HG02885 (cell line): Measurements from ENCODE around the gene ASPSCR1.
"Not testable (repeated sequence)": the region's sequence is repeated elsewhere in the genome, so short reads cannot be mapped to it uniquely, and the experiment has no call there.

ENCODE experiments used
- ATAC-seq: cut with Tn5 transposase; IDR thresholded peaks from one replicate; pipeline ENCODE4 v1.9.1; 2021; ENCODE audit warnings: mild to moderate bottlenecking; ENCODE audit not compliant: unreplicated experiment, poor library complexity

The ASPSCR1 gene

DNA sequence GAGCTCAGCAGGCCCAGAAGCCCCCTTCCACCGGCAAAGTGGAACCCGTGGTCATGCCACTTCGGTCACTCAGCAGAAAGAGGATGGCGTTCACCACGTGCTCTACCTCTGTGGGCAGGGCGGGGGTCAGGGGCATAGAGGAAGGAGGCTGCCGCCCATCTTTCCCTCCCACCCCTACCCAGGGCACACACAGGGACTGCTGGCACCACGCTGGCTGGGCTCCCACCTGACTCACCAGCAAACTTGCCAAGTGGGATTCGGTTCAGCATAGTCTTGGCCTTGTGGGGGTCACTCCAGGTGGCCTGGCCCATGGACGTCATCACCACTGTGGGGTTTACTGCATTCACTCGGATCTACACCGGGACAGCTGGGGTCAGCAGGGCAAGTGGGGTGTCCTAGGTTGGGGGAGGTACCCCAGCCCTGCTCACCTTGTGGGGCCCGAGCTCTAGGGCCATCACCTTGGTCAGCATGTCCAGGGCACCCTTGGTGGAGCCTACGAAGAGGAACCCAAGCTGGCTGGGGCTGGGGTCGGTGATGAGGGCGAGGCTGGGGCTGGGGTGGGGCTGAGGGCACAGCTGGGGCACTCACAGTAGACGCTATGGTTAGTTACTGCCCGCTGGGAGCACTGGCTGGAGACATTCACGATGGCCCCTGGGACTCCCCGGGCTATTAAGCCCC, 58.7 kb downstream of the ASPSCR1 start:
- no peak for ATAC-seq

DNA sequence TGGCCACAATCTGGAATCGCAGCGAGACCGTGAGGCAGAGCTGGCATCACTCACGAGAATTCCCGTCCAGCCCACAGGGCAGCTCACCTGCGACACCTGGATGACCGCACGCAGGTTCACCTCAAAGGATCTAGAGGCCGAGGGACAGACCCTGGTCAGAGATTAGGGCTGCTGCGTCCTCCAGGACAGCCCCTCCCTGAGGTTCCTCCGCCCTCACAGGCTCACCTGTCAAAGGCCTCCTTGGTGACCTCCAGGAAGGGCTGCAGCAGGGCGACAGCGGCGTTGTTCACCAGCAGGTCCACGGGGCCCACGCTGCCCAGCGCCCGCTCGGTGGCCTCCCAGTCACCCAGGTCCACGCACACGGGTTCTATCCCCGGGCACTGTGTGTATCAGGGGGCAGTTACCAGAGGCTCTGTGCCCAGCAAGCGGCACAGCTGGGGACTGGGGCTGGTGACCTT, 59.2 kb downstream of the ASPSCR1 start:
- peak; percentile 2 for ATAC-seq

DNA sequence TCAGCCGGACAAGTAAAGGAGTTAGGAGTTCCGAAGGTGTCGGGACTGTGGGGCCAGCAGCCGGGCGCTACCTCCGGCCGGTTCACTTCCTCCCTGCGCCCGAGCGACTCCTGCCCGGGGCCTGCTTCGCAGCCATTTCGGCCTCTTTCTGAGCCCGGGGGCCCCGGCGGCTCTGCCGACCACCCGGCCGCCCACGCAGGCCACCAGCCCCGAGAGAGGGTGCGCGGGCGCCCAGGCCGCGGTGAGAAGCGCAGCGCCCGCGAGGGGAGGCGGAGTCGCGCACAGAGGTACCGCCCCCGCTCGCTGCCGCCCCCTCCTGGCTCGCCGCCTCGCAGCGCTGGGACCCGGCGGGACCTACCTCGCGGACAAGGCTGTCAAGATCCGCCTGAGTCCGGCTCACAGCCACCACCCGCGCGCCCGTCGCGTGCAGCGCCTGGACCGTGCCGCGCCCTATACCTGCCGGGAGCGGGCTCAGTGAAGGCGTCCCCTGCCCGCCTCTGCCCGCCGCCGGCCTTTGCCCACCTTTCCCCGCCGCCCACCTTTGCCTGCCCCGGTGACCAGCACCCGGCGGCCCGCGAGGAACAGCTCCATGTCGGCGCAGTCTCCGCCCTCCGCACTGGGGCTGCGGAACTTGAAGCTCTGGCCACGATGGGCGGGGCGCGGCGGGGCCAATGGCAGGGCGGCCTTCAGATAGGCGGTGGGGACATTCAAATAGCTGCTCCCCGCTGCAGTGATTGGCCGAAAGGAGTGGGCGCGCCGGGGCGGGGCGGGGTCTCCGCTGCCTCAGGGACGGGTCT, 59.9 kb downstream of the ASPSCR1 start, which contains the start of gene DCXR:
Gene DCXR (minus strand): TSS at position 606 of the 797 bp plus-strand sequence. CDS start 15 bp downstream, at position 591.
- peak; percentile 87 for ATAC-seq

DNA sequence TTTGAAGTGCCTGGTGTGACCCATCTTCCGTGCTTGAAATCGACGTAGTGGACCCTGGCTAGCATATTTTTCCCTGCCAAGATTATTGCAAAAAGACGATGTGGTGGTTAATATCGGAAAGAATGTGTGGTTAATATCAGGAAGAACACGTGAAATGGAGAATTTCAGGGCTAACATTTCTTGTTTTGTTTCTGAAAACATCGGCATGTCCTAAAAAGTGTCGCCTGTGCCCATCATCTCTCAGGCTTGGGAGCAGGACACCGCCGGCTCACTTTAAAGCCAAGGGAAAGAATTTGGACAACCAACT, 60.4 kb downstream of the ASPSCR1 start:
- ATAC-seq = no peak

DNA sequence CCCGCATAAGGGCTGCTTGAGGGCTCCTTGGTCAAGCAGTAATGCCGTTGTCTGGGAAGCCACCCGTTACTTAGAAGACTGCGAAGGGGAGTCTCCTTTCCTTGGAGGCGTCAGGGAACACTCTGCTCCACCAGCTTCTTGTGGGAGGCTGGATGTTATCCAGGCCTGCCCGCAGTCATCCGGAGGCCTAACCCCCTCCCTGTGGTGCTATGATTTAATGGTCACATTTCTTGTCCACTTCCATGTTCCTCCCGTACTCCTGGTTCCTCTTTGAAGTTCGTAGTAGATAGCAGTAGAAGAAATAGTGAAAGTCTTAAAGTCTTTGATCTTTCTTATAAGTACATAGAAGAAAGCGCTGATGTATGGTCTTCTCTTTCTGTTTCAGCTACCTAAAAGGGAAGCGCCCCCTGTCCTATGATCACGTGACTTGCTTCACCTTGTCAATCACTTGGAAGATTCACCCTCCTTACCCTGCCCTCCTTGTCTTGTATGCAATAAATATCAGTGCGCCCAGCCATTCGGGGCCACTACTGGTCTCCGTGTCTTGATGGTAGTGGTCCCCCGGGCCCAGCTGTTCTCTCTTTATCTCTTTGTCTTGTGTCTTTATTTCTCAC, 61.5 kb downstream of the ASPSCR1 start:
- not testable (repeated sequence) for ATAC-seq

DNA sequence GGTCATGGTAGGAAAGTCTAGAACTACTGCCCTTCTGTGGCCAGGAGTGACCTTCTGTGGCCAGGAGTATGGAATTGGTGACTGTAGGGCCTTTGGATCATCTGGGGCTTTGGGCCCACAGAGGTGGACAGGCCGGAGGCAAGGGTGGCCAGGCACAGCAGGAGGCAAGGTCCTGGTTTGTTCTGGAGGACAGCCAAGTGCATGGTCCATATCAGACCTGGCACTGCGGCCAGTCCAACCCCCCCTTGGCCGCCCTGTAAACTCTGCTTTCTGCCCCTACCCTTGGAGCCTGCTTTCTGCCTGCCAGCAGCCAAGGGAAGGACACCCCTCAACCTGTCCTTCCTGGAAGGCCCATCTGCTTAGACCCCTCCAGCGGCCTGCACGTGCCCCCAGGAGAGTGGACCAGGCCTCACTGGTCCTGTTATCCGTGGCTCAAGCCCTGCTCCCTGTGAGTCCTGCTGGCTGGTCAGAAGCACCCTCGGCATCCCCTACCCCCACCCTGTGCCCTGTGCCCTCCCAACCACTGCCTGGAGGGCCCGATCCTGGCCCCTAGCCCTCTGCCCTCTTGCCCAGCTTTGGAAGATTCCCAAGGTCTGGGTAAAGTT, 62.4 kb downstream of the ASPSCR1 start:
- no peak for ATAC-seq

DNA sequence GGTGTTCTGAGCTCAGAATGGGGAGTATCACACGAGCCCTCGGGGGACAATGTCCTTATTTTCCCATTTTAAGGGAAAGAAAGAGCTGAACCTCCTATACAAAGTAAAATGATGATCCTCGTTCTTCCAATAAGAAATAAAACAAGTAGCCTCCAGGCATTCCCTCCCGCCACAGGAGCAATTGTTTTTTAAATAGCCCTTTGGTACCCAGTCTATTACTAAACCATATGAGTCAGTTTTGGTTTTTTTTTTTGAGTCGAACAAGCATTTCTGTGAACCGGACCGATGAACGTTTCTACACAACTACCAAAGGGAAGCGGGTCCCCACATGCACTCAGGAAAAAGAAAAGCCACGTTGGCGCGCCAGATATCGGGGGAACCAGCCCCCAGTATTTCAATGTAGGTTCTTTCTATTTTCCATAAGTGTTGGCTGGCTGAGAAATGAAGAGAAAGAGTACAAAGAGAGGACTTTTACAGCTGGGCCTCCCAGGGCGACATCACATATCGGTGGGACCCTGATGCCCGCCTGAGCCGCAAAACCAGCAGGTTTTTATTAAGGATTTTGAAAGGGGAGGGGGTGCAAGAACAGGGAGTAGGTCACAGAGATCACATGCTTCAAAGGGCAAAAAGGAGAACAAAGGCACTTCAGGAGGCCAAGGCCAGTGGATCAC, 63.9 kb downstream of the ASPSCR1 start:
- ATAC-seq = no peak

DNA sequence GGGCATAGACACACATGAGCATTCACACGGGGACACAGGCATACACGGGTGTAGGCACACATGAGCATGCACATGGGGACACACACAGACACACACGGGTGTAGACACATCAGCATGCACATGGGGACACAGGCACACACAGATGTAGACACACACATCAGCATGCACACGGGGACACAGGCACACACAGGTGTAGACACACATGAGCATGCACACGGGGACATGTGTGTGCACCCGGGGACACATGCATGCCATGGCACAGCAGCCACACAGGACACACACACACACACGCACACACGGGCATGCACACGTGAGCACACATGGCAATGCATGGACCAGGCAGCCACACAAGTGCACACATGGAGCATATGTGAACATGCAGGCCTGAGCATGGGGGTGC, 65.2 kb downstream of the ASPSCR1 start:
- ATAC-seq = no peak

DNA sequence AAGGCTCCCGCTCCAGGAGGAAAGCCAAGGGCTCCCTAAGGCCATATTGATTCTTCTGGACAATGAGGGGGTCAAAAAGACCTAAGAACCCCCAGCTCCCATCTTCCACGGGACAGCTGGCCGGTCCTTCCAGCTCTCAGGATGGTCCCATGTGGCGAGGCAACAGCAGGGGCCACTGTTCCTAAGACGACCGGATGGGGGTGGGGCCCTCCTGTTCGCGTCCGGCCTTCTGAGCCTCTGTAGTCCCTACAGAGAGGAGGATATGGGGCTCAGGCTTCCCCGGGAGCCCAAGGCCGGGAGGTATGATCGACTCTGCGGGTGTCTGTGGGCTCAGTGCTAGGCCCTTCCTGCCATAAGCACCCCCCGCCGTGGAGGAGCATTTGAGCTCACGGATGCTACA, 66.1 kb downstream of the ASPSCR1 start:
- no peak for ATAC-seq

DNA sequence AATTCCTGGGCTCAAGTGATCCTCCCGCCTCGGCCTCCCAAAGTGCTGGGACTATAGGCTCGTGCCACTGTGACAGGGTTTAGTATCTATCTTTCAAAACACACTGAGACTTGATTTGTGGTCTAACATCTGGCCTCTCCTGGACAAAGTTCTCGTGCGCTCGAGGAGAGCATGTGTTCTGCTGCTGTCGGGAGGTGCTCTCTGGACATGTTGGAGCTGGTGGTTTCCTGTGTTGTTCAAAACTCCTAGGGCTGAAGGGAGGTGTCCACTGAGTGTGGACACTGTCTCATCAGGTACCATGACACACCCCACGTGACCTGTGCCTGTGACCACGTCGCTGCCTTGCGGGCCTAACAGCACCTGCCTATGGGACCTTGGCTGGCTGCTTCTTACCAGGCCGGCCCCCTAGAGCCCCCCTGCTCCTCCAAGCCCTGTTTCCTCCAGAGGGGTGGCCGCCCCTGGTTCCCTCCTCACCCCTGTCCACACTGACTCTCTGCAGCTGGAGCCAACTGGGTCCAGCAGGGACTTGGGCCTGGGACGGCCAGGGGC, 68.6 kb downstream of the ASPSCR1 start:
- ATAC-seq = no peak

DNA sequence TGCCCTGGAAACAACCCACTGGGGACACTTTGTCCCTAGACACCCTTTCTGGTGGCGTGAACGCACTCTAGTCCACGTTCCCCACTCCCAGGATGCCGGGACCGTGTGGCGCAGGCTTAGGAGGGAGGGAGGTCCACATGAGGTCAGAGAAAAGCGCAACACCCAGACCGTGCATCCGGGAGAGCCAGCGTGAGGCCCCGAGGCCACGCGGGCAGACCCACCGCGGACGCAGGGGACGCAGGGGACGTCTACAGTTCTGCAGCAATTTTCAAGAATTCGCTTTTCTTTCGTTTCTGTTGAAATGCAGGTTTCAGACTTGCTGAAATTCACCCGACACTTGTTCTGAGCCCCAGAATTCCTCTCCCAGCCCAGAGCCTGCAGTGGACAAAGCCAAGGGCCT, 69.5 kb downstream of the ASPSCR1 start:
- ATAC-seq = no peak

DNA sequence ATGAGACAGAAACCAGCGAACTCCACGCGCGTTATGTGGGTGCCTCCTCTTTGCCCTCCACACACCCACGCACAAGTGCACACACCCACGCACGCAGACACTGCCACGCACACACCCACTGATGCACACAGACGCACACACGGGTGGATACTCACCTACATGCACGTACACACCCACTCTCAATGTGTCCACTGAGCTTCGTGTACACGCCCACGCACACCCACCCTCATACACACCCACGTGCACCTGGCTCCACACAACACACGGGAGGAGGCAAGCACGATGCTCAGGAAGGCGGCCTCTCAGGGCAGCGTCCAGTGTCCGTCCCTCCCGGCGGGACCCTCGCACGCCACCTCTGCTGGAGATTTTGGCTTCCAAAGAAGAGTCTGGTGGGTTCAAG, 70.0 kb downstream of the ASPSCR1 start:
- no peak for ATAC-seq

DNA sequence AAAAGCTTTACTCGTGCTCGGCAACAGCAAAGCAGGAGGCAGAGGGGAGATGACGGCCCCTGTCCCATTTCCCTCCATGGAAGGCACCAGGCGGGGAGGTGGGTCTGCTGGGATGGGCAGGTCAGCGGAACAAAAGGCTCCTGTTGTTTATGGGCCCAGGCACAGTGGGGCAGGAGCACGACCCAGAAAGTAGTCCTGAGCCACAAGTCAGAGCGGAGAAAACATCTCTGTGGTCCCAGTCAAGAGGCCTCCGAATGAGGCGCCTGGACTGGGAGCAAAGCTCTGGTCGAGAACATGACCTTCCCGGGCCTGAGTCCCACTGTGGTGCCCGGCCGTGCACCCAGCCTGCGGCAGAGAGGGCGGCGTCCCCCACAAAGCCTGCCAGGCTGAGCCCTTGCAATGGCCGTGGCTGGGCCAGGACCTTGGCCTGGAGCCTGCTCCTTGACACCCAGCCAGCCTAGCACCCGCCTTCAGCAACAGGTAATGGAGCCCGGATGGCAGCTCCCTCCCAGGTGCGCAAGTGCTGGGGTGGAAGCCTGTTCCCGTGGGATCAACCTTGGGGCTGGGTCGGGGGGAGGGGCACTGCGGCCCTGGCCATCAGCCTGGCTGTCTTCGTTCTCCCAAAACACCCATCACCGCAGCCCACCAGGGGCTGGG, 70.6 kb downstream of the ASPSCR1 start:
- no peak for ATAC-seq

DNA sequence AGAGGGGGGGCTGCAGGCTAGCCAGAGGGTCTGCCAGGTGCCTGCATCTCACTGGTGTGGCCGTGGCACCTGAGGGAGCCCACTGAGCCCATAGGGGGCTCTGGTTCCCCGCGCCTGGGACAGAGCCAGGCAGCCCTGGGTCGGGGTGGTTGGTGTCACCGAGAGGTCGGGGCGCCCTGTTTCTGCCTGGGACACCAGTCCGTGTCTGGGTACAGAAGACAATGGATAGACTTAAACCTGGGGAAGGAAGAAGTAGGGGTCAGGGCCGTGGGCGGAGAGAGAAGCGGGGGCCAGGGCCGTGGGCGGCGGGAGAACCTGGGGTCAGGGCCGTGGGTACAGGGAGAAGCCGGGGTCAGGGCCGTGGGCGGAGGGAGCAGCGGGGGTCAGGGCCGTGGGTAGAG, 71.1 kb downstream of the ASPSCR1 start:
- no peak for ATAC-seq

DNA sequence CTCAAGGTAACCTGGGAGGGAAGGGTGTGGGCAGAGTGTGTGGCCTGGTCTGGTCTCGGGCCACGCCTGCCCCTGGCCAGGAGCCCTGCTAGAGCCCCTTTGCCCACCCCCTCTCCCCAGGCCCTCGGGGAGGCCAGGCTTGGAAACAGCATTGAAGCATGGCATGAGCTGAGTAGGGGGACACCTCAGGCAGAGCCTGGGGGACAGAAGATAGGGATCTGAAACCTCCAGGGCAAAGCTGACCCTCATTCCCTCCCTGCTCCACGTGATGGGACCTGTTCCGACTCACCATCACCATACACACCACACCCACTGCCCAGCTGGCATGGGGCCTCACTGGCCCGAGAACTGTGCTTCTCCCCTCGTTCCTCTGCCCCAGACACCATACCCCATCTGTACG, 71.7 kb downstream of the ASPSCR1 start:
- no peak for ATAC-seq

DNA sequence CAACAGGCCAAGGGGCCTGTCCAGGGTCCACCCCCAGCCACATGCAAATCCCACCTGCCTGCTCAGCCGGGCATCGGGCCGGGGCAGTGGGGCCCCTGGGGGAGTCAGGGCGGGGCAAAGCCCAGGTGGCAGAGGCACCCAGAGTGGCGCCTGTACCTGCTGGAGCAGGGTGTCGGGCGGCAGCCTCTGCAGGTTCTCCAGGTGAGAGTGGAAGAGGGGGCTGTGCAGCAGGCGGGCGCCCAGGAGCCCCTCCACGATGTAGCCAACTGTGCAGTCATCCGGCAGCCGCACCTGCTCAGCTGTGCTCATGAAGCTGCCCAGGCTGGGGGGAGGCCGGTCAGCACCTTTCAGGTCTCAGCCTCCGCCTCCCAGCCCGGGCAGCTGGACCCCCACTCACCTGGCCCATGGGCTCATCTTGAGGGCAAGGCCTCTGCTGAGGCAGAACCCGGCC, 72.1 kb downstream of the ASPSCR1 start:
- no peak for ATAC-seq

DNA sequence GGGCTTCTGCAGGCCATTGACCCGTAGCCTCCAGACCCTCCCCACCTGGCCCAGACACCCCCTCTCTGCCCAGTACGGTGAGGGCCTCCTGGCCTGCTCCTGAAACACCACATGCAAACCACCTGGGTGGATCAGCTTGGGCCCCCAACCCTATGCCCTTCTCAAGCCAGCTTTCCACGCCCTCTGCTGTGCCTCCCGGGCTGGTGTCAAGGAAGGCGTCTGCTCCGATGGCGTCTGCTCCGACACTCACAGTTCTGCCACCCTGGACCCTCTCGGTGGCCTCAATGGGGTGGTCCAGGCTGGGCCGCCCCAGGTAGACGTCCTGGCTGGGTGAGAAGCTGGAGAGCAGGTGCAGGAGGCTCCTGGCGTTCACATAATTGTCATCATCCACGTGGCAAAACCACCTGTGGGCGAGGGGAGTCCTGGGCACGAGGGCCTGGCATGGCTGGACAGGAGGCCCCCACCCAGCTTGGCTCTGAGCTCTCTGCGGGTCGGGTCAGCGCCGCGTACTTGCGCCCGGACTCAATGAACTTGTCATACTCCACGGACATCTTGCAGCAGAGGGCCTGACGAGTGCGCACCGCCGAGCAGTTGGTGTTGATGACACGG, 72.8 kb downstream of the ASPSCR1 start:
- no peak for ATAC-seq

DNA sequence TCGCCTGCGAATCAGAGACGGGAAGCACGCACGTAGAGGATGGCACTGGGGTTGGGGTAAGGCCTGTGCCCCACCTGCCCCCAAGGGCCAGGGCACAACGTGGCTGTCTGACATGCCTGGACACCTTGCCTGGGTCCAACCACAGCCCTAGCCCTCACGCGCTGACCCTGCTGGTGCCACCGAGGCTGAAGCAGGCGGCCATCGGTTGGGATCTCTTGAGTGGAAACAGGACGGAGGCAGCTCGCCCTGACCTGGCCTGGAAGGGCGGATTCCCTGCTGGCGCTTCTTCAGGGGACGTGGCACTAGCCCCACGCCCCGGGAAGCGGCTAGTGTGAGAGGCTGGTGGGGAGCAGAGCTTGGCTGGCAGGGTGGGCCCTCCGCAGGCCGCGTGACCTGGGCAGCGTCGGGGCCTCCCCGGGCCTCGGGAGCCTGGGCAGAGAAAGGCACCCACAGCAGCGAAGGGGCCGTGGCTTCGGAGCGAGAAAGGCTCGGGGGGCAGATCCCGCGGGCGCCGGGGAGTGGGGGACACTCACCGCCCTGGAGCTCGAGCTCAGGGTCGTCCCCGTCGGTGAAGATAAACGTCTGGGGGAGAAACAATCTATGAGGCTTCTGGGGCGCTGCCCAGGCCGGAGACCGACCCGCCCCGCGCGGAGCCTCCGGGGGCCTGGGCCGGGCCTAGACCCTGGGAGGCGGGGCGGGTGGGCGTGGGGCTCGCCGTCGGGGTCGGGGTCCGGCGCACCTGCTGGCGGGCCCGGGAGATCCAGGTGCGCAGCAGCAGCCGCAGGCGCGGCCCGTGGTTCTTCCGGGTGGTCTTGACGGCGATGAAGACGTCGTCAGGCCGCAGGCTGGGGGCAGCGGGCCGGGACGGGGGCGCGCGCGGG, 73.6 kb downstream of the ASPSCR1 start:
- ATAC-seq = peak; percentile 11
